HG02642 (cell line): Measurements from ENCODE around the gene IRAG1.
"Not testable (repeated sequence)": the region's sequence is repeated elsewhere in the genome, so short reads cannot be mapped to it uniquely, and the experiment has no call there.

Experiments used
- ATAC-seq: cut with Tn5 transposase; IDR thresholded peaks from one replicate; pipeline ENCODE4 v1.9.1; 2021; ENCODE audit warnings: mild to moderate bottlenecking; ENCODE audit not compliant: unreplicated experiment, poor library complexity

The IRAG1 gene

DNA sequence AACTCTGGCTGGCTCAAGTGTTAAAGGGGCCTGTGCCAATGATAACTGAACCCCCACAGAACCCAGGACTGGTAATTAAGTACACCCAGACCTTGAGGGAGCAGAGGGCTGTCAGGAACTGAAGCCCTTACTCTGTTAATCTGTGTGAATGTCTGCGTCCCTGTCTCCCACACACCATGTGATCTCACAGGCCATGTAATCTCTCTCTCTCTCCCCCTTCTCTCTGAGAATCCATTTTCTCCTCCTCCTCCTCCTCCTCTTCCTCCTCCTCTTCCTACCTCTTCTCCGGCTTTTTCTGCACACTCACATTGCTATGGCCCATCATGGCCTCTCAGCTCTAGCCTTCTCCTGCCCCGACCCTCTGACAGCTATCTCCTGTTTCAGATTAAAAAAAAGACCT, 14.6 kb upstream of the IRAG1 start:
- ATAC-seq, result no peak

DNA sequence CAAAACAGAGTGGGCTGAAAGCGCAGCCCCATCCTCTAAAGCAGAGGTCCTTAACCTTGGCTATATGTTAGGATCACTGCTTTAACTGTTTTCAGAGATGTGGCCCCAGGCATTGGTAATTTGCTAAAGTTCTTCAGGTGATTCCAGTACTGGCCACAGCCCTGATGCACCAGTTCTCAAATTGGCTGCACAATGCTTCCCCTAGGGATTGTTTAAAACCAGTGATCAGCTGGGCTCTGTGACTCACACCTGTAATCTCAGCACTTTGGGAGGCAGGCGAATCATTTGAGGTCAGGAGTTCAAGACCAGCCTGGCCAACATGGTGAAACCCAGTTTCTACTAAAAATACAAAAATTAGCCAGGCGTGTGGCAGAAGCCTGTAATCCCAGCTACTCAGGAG, 8.4 kb upstream of the IRAG1 start:
- ATAC-seq, result no peak

DNA sequence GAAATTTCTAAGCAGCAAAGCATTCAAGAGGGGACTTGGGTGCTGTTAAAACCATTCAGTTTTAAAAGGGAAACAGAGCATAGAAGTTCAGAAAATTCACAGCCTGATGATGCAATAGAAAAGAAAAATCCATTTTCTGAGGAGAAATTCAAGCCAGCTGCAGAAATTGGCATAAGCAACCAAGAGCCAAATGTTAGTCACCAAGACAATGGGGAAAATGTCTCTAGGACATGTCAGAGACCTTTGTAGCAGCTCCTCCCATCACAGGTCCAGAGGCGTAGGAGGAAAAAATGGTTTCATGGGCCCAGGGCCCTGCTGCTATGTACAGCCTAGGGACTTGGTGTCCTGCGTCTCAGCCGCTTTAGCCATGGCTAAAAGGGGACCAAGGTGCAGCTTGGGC, 5.5 kb upstream of the IRAG1 start:
- ATAC-seq, result no peak

DNA sequence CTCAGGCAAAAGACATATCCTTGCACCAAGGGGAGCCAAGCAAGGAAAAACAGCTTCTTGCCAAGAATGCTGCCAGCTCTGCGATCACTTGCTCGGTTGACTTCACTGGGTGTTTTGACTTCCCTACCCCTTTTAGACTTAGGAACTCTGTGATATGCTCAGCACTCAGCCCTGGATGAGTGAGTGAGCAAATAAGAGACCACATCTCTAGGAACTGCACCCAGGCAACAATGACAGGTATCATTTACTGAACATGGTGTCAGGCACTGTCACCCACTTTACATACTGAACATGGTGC, 3.7 kb upstream of the IRAG1 start:
- no peak for ATAC-seq

DNA sequence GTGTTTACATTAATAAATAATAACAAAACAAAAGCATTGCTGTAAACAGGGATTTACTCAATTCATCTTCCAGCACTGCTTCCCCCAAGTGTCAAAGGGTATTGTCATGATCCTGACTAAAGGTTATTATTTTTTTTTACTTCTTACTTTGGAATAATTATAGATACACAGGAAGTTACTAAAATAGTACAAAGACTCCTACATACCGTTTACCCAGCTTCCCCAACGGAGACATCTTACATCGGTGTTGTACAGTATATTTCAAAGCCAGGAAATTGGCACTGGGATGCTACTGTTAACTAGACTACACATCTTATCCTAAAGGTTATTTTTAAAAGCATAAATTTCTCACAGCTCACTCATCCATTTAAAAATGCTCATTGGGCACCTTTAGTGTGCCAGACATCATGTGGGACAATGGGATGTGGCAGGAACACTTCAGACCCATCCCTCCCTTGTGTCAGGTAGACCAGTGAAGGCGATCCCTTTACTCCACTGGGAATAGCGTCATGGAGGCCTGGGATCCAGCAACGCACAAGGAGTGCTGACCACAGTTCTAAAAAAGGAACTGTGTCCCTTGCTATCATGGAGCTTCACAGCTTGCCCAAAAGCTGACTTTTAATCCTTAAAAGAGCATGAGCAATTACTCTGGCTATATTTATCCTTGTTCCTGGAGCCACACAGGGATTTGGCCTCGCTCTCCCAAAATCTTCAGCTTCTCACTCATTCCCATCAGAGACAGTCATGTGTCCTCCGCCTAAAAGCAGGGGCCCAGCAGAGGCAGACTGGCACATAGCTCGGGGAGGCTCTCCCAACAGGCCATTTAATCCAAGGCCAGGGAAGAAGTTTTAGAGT, 3.1 kb upstream of the IRAG1 start:
- no peak for ATAC-seq

GRCh38 chr11:10695833-10696232, 2.3 kb upstream of the IRAG1 start:
- no peak for ATAC-seq

DNA sequence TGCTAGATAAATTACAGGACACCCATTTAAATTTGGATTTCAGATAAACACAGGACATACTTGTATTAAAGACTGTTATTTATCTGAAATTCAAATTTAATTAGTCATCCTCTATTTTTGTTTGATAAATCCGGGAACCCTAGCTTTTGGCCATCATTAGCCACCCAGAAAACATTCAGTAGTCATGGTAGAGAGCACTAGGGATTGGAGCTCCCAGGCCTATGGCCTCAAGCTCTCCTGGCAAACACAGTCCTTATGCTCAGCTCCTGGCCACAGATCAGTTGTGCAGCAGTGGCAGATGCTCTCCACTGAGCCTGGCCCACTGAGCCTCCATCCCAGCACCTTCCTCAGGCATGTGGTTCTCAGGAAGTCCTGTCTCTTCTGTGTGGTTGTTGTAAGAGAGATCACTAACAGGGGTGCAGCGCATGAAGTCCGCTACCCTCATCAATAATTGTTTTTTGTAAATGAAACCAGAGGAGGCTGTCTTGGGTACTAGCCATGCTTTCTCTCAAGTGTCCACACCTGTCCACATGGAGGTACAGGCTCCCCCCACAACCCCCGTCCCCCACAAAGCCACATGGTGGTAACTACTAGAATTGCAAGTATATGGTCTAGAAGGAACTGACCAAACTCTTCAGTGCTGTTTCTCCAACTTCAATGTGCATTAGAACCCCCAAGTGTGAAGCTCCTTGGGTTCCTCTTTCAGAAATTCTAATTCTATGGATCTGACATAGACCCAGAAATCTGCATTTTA, 1.1 kb upstream of the IRAG1 start:
- no peak for ATAC-seq

DNA sequence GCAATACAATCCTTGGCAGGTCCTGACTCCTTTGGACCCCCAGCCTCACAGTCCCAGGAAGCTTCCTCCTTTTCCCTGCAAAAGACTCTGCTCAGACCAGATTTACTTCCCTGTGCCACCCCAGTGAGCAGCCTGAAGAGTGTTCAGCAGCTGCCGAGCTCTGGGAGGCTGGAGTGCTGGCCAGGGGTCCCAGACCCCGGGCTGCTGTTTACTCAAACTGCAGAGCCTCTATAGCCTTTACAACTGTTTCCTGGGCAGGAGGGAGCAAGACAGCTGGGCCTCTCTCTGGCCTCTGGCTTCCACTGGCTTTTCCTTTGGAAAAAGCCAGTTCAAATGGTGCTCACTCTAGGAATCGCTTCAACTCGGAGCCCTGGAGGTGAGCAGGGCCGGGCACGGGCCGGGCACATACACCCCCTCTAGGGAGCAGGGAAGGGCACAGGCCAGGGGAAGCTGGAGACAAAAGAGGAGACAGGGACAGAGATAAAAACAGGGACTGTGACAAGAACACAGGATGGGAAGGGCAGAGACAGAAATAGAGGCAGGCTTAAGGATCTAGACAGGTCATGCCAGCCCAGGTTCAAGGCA, 932 bp downstream of the IRAG1 start:
- ATAC-seq, result no peak

DNA sequence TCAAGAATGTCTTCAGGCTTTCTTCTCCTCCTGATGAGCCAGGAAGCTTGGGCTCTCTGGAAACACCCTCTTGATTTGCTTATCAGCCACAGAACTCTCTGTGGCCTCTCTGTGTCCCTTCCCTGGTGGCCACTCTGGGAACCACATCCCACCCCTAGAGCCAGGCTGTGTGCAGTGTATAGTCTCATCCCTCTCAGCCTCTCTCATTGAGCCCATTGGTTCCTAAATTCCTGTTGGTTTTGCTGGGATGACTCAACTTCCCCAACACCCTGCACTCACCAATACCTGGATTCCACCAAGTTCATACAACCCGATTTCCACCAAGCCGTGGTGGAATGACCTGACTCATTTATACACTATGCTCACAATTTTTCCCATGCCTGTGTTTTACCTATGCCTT, 5.2 kb downstream of the IRAG1 start:
- ATAC-seq, result no peak

DNA sequence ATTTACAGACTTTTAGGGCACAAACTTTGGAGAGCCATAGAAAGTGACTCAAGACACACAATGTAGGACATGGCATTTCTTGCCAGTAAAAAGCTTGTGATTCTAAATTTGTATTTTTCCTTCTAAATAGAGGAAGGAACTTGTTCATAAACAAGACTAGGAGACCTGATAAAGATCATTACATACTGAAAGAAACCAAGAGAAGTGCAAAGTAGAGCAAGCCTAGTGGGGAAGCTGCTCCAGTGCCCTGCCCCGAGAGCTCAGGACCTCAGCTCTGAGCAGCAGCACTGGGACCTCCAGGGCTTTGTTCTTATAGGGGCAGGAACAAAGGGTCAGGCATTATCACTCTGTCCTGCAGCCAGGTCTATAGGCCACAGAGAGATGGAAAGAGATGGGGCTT, 7.2 kb downstream of the IRAG1 start:
- no peak for ATAC-seq

- ATAC-seq, result no peak
Measured at GRCh38 chr11:10683429-10683828, 10.1 kb downstream of the IRAG1 start.

DNA sequence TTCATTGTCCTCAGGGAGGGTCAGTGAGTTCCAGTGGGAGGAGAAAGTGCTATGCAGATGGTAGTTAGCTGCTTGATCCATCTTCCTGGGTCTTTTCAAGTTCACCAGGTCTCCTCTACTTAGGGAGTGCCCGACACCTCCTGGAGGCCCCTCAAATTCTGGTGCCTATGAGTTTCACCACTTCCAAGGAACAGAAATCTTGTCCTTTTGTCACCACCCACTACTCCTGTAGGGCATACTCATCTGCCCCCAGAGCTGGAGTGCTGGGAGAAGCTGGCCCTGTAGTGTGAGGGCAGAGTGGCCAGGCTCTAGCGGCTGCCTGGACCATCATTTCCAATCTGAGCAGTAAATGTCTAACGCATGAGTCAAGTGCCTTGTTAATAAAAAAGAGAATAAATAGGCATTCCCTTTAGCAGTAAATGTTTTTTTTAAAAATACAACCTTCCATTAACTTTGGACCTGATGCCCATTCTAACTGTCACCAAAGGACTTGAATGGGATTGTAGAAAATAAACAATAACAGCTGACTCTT, 12.5 kb downstream of the IRAG1 start:
- ATAC-seq, result no peak

- ATAC-seq, result not testable (repeated sequence)
Measured at GRCh38 chr11:10680279-10680678, 13.3 kb downstream of the IRAG1 start.

DNA sequence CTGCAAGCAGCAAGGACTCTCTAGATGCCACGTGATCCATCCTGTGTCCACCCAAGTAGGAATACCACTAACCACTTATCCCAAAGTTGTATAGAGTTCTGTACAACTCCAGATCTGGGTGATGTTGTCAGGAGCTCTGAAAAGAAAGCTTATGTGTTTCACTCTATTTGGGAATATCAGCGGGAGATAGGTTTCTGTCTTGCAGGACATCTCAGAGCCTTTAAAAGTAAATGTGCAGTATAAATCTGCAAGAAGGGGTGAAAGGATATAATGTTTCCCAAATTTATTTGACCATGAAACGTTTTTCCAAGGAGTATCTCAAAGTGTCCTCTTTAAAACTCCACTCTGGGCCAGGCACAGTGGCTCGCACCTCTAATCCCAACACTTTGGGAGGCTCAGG, 13.9 kb downstream of the IRAG1 start:
- no peak for ATAC-seq

GRCh38 chr11:10678101-10678500, 15.5 kb downstream of the IRAG1 start:
- no peak for ATAC-seq

- no peak for ATAC-seq
Measured at GRCh38 chr11:10676919-10677318, 16.6 kb downstream of the IRAG1 start.

DNA sequence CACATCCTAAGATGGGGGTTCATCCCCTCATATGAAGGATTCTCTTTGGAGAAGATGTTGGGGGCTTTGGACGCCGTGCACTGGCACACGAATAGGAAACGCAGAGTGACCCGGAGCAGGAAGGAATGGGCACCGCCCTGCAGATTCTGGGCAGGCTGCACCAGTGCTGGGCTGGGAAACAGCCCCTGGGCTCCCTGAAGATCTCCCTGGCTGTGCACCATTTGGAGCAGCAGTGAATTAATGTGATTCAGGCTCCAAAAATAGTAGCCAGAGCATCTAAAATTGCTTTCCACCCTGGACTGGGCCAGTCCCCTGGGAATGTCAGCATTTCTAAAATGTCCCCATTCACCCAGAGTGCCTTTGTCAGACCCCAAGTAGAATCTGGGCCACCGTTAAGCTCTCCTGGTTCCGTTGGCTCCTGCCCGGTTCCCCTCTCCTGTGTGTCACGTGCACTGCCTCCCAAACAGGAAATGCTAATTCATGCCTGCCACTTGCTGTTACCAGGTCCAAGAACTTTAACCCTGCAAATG, 18.6 kb downstream of the IRAG1 start:
- no peak for ATAC-seq

- no peak for ATAC-seq
Measured at GRCh38 chr11:10674440-10674855, 19.1 kb downstream of the IRAG1 start.

- no peak for ATAC-seq
Measured at GRCh38 chr11:10673501-10674062, 20.0 kb downstream of the IRAG1 start.

DNA sequence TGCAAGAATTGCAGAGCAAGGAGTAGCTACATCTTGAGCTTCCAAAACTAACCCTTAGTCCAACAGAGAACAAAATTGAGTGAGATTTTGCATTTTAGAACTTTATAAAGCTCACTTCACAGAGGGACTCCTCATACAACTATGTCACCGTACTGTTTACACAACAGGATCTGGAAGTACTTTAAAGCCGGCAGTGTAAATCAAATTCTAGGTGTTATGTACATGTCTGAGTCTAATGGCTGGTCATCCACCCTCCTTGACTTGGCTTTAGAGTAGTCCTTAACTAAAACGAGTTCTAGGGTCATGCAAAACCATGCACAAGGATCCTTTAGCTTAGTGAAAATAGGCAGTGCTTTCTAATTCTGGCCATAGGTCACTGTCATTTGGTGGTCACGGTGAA, 23.5 kb downstream of the IRAG1 start:
- no peak for ATAC-seq
